HCT116 (cell line): ENCODE data around the gene IRAK1BP1. TPM values are rescaled to one million over a fixed set of nuclear protein-coding genes. Genes with fewer than 3 reads are reported as not detected.

ENCODE experiments used
- ATAC-seq: fragments of 200-7000 bp; cut with Tn5 transposase; 2 replicates; pipeline ENCODE4 v1.9.1; 2020; ENCODE audit warnings: mild to moderate bottlenecking, moderate library complexity
- BruUV-seq: library from RNA; stranded (reverse); fragments of 400-500 nt; replicated peaks from 2 replicates; lab custom pipeline; 2021; lab: Mats Ljungman, UMichigan
- CTCF ChIA-PET: fragments of 300-600 bp; sonication (Branson Sonifier 250); formaldehyde crosslinking; loops from one replicate; lab custom pipeline; 2021; ENCODE audit warnings: antibody characterized with exemption; lab: Charles Lee
- POLR2A ChIA-PET: fragments of 300-600, 350-600 bp; sonication (Branson Sonifier 250); formaldehyde crosslinking; loops from one replicate; lab custom pipeline; 2021; ENCODE audit warnings: antibody characterized with exemption; lab: Charles Lee
- RAD21 ChIA-PET, 2 experiments: fragments of 300-600 bp; sonication (Branson Sonifier 250); formaldehyde crosslinking; loops; one replicate each; lab custom pipeline; 2023; ENCODE audit warnings: low total read pairs in 2 of 2; ENCODE audit not compliant: uncharacterized antibody in 2 of 2, unreplicated experiment in 2 of 2, low non-redundant PET in 1 of 2; lab: Charles Lee
- DNase-seq: peaks from one replicate; pipeline ENCODE4 v3.0.0-alpha.2; 2010; ENCODE audit warnings: low read depth, low spot score
- H2AFZ ChIP-seq: fragments of 200-600 bp; shearing (Covaris generic), sonication (generic); 2 replicates; pipeline ENCODE4 v1.6.1; 2017; ENCODE audit warnings: low read depth, mixed run types, mixed read lengths, antibody characterized with exemption, low read length; ENCODE audit not compliant: poor library complexity, severe bottlenecking
- H3K27ac ChIP-seq: 2 replicates; pipeline ENCODE4 v1.5.1; 2012; ENCODE audit warnings: low read depth, low read length
- H3K27me3 ChIP-seq: fragments of 200-600 bp; sonication (generic); 2 replicates; pipeline ENCODE4 v1.6.1; 2016; ENCODE audit warnings: mixed run types, low read length, mixed read lengths; ENCODE audit not compliant: insufficient read depth
- H3K36me3 ChIP-seq, 2 experiments: fragments of 200-500 bp in 1 of 2; fragments of 200-600 bp in 1 of 2; sonication (Bioruptor generic) in 1 of 2; sonication (generic) in 1 of 2; 2 replicates each; pipeline versions ENCODE4 v1.5.1 to v1.6.1; 2014 to 2016; ENCODE audit warnings: low read length in 2 of 2, inconsistent platforms in 1 of 2, mixed read lengths in 1 of 2, mixed run types in 1 of 2; ENCODE audit not compliant: insufficient read depth in 2 of 2, control insufficient read depth in 1 of 2
- H3K4me1 ChIP-seq, 2 experiments: fragments of 200-600 bp in 1 of 2; sonication (generic) in 1 of 2; 2 replicates each; pipeline versions ENCODE4 v1.5.1 to v1.6.1; 2012 to 2017; ENCODE audit warnings: low read length in 2 of 2, inconsistent platforms in 1 of 2, mild to moderate bottlenecking in 1 of 2, mixed read lengths in 1 of 2, mixed run types in 1 of 2, moderate library complexity in 1 of 2; ENCODE audit not compliant: insufficient read depth in 2 of 2, control insufficient read depth in 1 of 2
- H3K4me2 ChIP-seq: fragments of 200-600 bp; sonication (generic); 2 replicates; pipeline ENCODE4 v1.6.1; 2017; ENCODE audit warnings: mixed run types, low read length, mixed read lengths
- H3K4me3 ChIP-seq, 2 experiments: fragments of 200-600 bp in 1 of 2; sonication (generic) in 1 of 2; replicated peaks in 1 of 2; 2 replicates each; pipeline ENCODE4 v1.5.1; 2011 to 2016; ENCODE audit warnings: low read length in 2 of 2, control low read depth in 1 of 2, low read depth in 1 of 2, mild to moderate bottlenecking in 1 of 2, mixed read lengths in 1 of 2, mixed run types in 1 of 2
- H3K79me2 ChIP-seq: fragments of 200-600 bp; sonication (generic); 2 replicates; pipeline ENCODE4 v1.6.1; 2017; ENCODE audit warnings: mild to moderate bottlenecking, mixed run types, low read length, moderate library complexity, mixed read lengths; ENCODE audit not compliant: insufficient read depth
- H3K9ac ChIP-seq: fragments of 200-600 bp; sonication (generic); 2 replicates; pipeline ENCODE4 v1.6.1; 2016; ENCODE audit warnings: low read length, mixed read lengths
- H3K9me2 ChIP-seq: fragments of 200-600 bp; sonication (generic), shearing (Covaris generic); 2 replicates; pipeline ENCODE4 v1.6.1; 2017; ENCODE audit warnings: mixed run types, mild to moderate bottlenecking, moderate library complexity; ENCODE audit not compliant: insufficient read depth
- H3K9me3 ChIP-seq, 2 experiments: fragments of 200-500 bp in 1 of 2; fragments of 200-600 bp in 1 of 2; sonication (Bioruptor generic) in 1 of 2; sonication (generic) in 1 of 2; 2 replicates each; pipeline ENCODE4 v1.6.1; 2014 to 2017; ENCODE audit warnings: low read length in 2 of 2, mixed read lengths in 2 of 2, inconsistent platforms in 1 of 2, low read depth in 1 of 2, mild to moderate bottlenecking in 1 of 2, mixed run types in 1 of 2, moderate library complexity in 1 of 2; ENCODE audit not compliant: control insufficient read depth in 1 of 2, insufficient read depth in 1 of 2
- H4K20me1 ChIP-seq: fragments of 200-600 bp; sonication (generic), shearing (Covaris generic); 2 replicates; pipeline ENCODE4 v1.6.1; 2017; ENCODE audit warnings: mixed run types, mild to moderate bottlenecking, moderate library complexity; ENCODE audit not compliant: insufficient read depth
- ATF3 ChIP-seq: IDR thresholded peaks from 2 replicates; pipeline ENCODE4 v1.6.1; 2012
- CTCF ChIP-seq, 3 experiments: fragments of 200-600 bp in 1 of 3; sonication (generic) in 1 of 3; IDR thresholded peaks in 2 of 3; conservative IDR thresholded peaks in 1 of 3; 2 replicates each; pipeline ENCODE4 v1.5.1; 2012 to 2017; ENCODE audit warnings: low read depth in 2 of 3, low read length in 2 of 3, antibody characterized with exemption in 1 of 3, borderline replicate concordance in 1 of 3, control low read depth in 1 of 3, mild to moderate bottlenecking in 1 of 3, mixed read lengths in 1 of 3, mixed run types in 1 of 3, moderate library complexity in 1 of 3; ENCODE audit not compliant: insufficient read depth in 1 of 3
- EGR1 ChIP-seq: IDR thresholded peaks from 2 replicates; pipeline ENCODE4 v1.6.1; 2012; ENCODE audit warnings: low read depth
- ELF1 ChIP-seq: IDR thresholded peaks from 2 replicates; pipeline ENCODE4 v1.6.1; 2012; ENCODE audit warnings: low read depth, borderline replicate concordance
- FOSL1 ChIP-seq: IDR thresholded peaks from 2 replicates; pipeline ENCODE4 v1.6.1; 2012; ENCODE audit warnings: low read depth
- POLR2AphosphoS5 ChIP-seq: IDR thresholded peaks from 2 replicates; pipeline ENCODE4 v1.6.1; 2011; ENCODE audit warnings: mild to moderate bottlenecking, low read depth, low read length, moderate library complexity
- REST ChIP-seq: IDR thresholded peaks from 2 replicates; pipeline ENCODE4 v1.6.1; 2012; ENCODE audit warnings: low read depth
- SIN3A ChIP-seq: IDR thresholded peaks from 2 replicates; pipeline ENCODE4 v1.6.1; 2012; ENCODE audit warnings: low read depth
- SP1 ChIP-seq: IDR thresholded peaks from 2 replicates; pipeline ENCODE4 v1.6.1; 2012; ENCODE audit warnings: low read depth
- SRF ChIP-seq: IDR thresholded peaks from 2 replicates; pipeline ENCODE4 v1.6.1; 2012; ENCODE audit warnings: low read depth
- YY1 ChIP-seq: IDR thresholded peaks from 2 replicates; pipeline ENCODE4 v1.6.1; 2011; ENCODE audit warnings: low read length, low read depth, moderate library complexity, mild to moderate bottlenecking; ENCODE audit not compliant: insufficient replicate concordance; ENCODE audit errors: extremely low read depth
- ZBTB33 ChIP-seq: IDR thresholded peaks from 2 replicates; pipeline ENCODE4 v1.6.1; 2011; ENCODE audit warnings: mild to moderate bottlenecking, low read length, moderate library complexity; ENCODE audit not compliant: insufficient replicate concordance; ENCODE audit errors: extremely low read depth
- ZNF274 ChIP-seq: fragments of 200-500 bp; sonication (Bioruptor generic); IDR thresholded peaks from 2 replicates; pipeline ENCODE4 v1.6.1; 2014; ENCODE audit warnings: mild to moderate bottlenecking, low read depth, low read length, inconsistent platforms
- intact Hi-C: fragments of 100-400 bp; cut with micrococcal nuclease; formaldehyde crosslinking; loops from 2 replicates; pipeline ENCODE4 v1.10.0; 2022
- total RNA-seq: library from RNA; stranded (reverse); gene quantifications from one replicate; pipeline ENCODE4 v1.2.1, GENCODE V29; 2021; ENCODE audit not compliant: unreplicated experiment

IRAK1BP1 gene
- total RNA-seq, 1 experiment from 2014 or later, result 5.4 TPM

- no peaks in the 10 kb centered on the region for H3K36me3 ChIP-seq
- H3K27ac ChIP-seq, result peak overlapping the region; percentile 60
- H3K9me3 ChIP-seq, result no peaks in the 10 kb centered on the region
- POLR2A ChIA-PET, result no interaction called here
- TF ChIP-seq CTCF (IDR thresholded peaks at IDR 0.05 in 2 of 3, conservative IDR thresholded peaks at IDR 0.05 in 1 of 3; ENCODE audit: borderline replicate concordance in 1 of 3, insufficient read depth in 1 of 3, low read depth in 2 of 3, low read length in 2 of 3) (no peak), SRF (no peak), FOSL1 (no peak), POLR2AphosphoS5 (no peak), ZBTB33 (no peak), ZNF274 (no peak), ELF1 (no peak), REST (no peak), SP1 (no peak), EGR1 (no peak), SIN3A (no peak), ATF3 (no peak), YY1 (no peak)
- H3K9ac ChIP-seq, result peak overlapping the region; percentile 82
- RAD21 ChIA-PET, result no interaction called here
- CTCF ChIA-PET, result no interaction called here
- peak overlapping the region; percentile 86 to 96 for H3K4me3 ChIP-seq
- H4K20me1 ChIP-seq, result no peaks in the 10 kb centered on the region
- peaks cover 0 to 16% of the 10 kb centered on the region in 2 experiments; a peak in 2 of 4 replicates for H3K4me1 ChIP-seq
- H3K9me2 ChIP-seq, result no peaks in the 10 kb centered on the region
- BruUV-seq, result TSS peak; percentile 58
- peak overlapping the region; percentile 90 for H2AFZ ChIP-seq
- intact Hi-C loops, result no loop called here
- no peak for ATAC-seq
- peaks cover 12% of the 10 kb centered on the region; the same call in 1 of the 2 replicates for H3K79me2 ChIP-seq
- no peaks in the 10 kb centered on the region for H3K27me3 ChIP-seq
- no peak for DNase-seq
- H3K4me2 ChIP-seq, result peak overlapping the region; percentile 80
These were observed 765 bp downstream of the IRAK1BP1 start for GRCh38 chr6:78868116-78868515.
